Measurements from ENCODE around the gene DNAAF3.
A peak's percentile ranks its signal among the peaks of the same experiment; 100 is the strongest.
"Not testable (repeated sequence)": the region's sequence is repeated elsewhere in the genome, so short reads cannot be mapped to it uniquely, and the experiment has no call there.

DNAAF3 gene

GRCh38 chr19:55175117-55175867 lies 8.9 kb upstream of the DNAAF3 start:
- Histone ChIP-seq H3K9ac (ENCODE audit: low read depth in 1 of 2, low read length in 2 of 2) (no peak overlapping the region), H3K4me3 (ENCODE audit: low read length in 2 of 2) (no peak overlapping the region), H3K27ac (ENCODE audit: low read depth in 2 of 2, low read length in 2 of 2) (no peak overlapping the region), H3K9me3 (ENCODE audit: control insufficient read depth in 2 of 2, low read length in 2 of 2) (no peaks in the 10 kb centered on the region), H3K27me3 (ENCODE audit: control insufficient read depth in 2 of 2, insufficient read depth in 2 of 2, low read length in 2 of 2) (peaks cover 44 to 47% of the 10 kb centered on the region in 2 donors), H3K4me1 (ENCODE audit: control insufficient read depth in 2 of 2, insufficient read depth in 2 of 2, low read length in 2 of 2) (peaks cover 3% of the 10 kb centered on the region in 2 donors), H3K36me3 (ENCODE audit: control insufficient read depth in 2 of 2, insufficient read depth in 2 of 2, low read length in 2 of 2) (no peaks in the 10 kb centered on the region)

- Histone ChIP-seq H3K27me3 (ENCODE audit: control insufficient read depth in 2 of 2, insufficient read depth in 2 of 2, low read length in 2 of 2) (peaks cover 44 to 49% of the 10 kb centered on the region in 2 donors), H3K36me3 (ENCODE audit: control insufficient read depth in 2 of 2, insufficient read depth in 2 of 2, low read length in 2 of 2) (no peaks in the 10 kb centered on the region), H3K4me1 (ENCODE audit: control insufficient read depth in 2 of 2, insufficient read depth in 2 of 2, low read length in 2 of 2) (peaks cover 3% of the 10 kb centered on the region in 2 donors), H3K9ac (ENCODE audit: low read depth in 1 of 2, low read length in 2 of 2) (no peak overlapping the region), H3K4me3 (ENCODE audit: low read length in 2 of 2) (no peak overlapping the region), H3K9me3 (ENCODE audit: control insufficient read depth in 2 of 2, low read length in 2 of 2) (no peaks in the 10 kb centered on the region), H3K27ac (ENCODE audit: low read depth in 2 of 2, low read length in 2 of 2) (no peak overlapping the region)
Observed at GRCh38 chr19:55174425-55175116, 8.2 kb upstream of the DNAAF3 start.

- Histone ChIP-seq H3K27me3 (ENCODE audit: control insufficient read depth in 2 of 2, insufficient read depth in 2 of 2, low read length in 2 of 2) (peaks cover 44% of the 10 kb centered on the region in 2 donors), H3K4me3 (ENCODE audit: low read length in 2 of 2) (peak overlapping the region in 1 of 2 donors; percentile 41), H3K27ac (ENCODE audit: low read depth in 2 of 2, low read length in 2 of 2) (no peak overlapping the region), H3K9me3 (ENCODE audit: control insufficient read depth in 2 of 2, low read length in 2 of 2) (no peaks in the 10 kb centered on the region), H3K36me3 (ENCODE audit: control insufficient read depth in 2 of 2, insufficient read depth in 2 of 2, low read length in 2 of 2) (no peaks in the 10 kb centered on the region), H3K9ac (ENCODE audit: low read depth in 1 of 2, low read length in 2 of 2) (no peak overlapping the region), H3K4me1 (ENCODE audit: control insufficient read depth in 2 of 2, insufficient read depth in 2 of 2, low read length in 2 of 2) (no peaks in the 10 kb centered on the region)
Observed at GRCh38 chr19:55173714-55174409, 7.4 kb upstream of the DNAAF3 start.

- Histone ChIP-seq H3K4me1 (ENCODE audit: control insufficient read depth in 2 of 2, insufficient read depth in 2 of 2, low read length in 2 of 2) (no peaks in the 10 kb centered on the region), H3K27ac (ENCODE audit: low read depth in 2 of 2, low read length in 2 of 2) (no peak overlapping the region), H3K27me3 (ENCODE audit: control insufficient read depth in 2 of 2, insufficient read depth in 2 of 2, low read length in 2 of 2) (peaks cover 44% of the 10 kb centered on the region in 2 donors), H3K9me3 (ENCODE audit: control insufficient read depth in 2 of 2, low read length in 2 of 2) (no peaks in the 10 kb centered on the region), H3K4me3 (ENCODE audit: low read length in 2 of 2) (peak overlapping the region in 1 of 2 donors; percentile 41), H3K9ac (ENCODE audit: low read depth in 1 of 2, low read length in 2 of 2) (no peak overlapping the region), H3K36me3 (ENCODE audit: control insufficient read depth in 2 of 2, insufficient read depth in 2 of 2, low read length in 2 of 2) (no peaks in the 10 kb centered on the region)
Observed at GRCh38 chr19:55173186-55173713, 6.8 kb upstream of the DNAAF3 start.

GRCh38 chr19:55172741-55173140 lies 6.3 kb upstream of the DNAAF3 start:
- Histone ChIP-seq H3K4me3 (ENCODE audit: low read length in 2 of 2) (no peak overlapping the region), H3K27ac (ENCODE audit: low read depth in 2 of 2, low read length in 2 of 2) (no peak overlapping the region), H3K9ac (ENCODE audit: low read depth in 1 of 2, low read length in 2 of 2) (no peak overlapping the region), H3K9me3 (ENCODE audit: control insufficient read depth in 2 of 2, low read length in 2 of 2) (no peaks in the 10 kb centered on the region), H3K36me3 (ENCODE audit: control insufficient read depth in 2 of 2, insufficient read depth in 2 of 2, low read length in 2 of 2) (no peaks in the 10 kb centered on the region), H3K27me3 (ENCODE audit: control insufficient read depth in 2 of 2, insufficient read depth in 2 of 2, low read length in 2 of 2) (peaks cover 42 to 45% of the 10 kb centered on the region in 2 donors), H3K4me1 (ENCODE audit: control insufficient read depth in 2 of 2, insufficient read depth in 2 of 2, low read length in 2 of 2) (no peaks in the 10 kb centered on the region)

- H3K4me3 ChIP-seq (ENCODE audit: low read length in 2 of 2) = not testable (repeated sequence)
Observed at GRCh38 chr19:55172318-55172717, 5.9 kb upstream of the DNAAF3 start.

GRCh38 chr19:55171440-55171839 lies 5.0 kb upstream of the DNAAF3 start:
- Histone ChIP-seq H3K27me3 (ENCODE audit: control insufficient read depth in 2 of 2, insufficient read depth in 2 of 2, low read length in 2 of 2) (peaks cover 34 to 44% of the 10 kb centered on the region in 2 donors), H3K4me3 (ENCODE audit: low read length in 2 of 2) (no peak overlapping the region), H3K9ac (ENCODE audit: low read depth in 1 of 2, low read length in 2 of 2) (no peak overlapping the region), H3K36me3 (ENCODE audit: control insufficient read depth in 2 of 2, insufficient read depth in 2 of 2, low read length in 2 of 2) (no peaks in the 10 kb centered on the region), H3K27ac (ENCODE audit: low read depth in 2 of 2, low read length in 2 of 2) (no peak overlapping the region), H3K4me1 (ENCODE audit: control insufficient read depth in 2 of 2, insufficient read depth in 2 of 2, low read length in 2 of 2) (peaks cover 2 to 4% of the 10 kb centered on the region in 2 donors), H3K9me3 (ENCODE audit: control insufficient read depth in 2 of 2, low read length in 2 of 2) (no peaks in the 10 kb centered on the region)

More at GRCh38 chr19:55172318-55172717, 5.9 kb upstream of the DNAAF3 start:
- H3K36me3 ChIP-seq (ENCODE audit: control insufficient read depth in 2 of 2, insufficient read depth in 2 of 2, low read length in 2 of 2); H3K27ac ChIP-seq (ENCODE audit: low read depth in 2 of 2, low read length in 2 of 2); H3K9me3 ChIP-seq (ENCODE audit: control insufficient read depth in 2 of 2, low read length in 2 of 2); H3K9ac ChIP-seq (ENCODE audit: low read depth in 1 of 2, low read length in 2 of 2); H3K4me1 ChIP-seq (ENCODE audit: control insufficient read depth in 2 of 2, insufficient read depth in 2 of 2, low read length in 2 of 2): not testable (repeated sequence)
- peaks cover 42 to 48% of the 10 kb centered on the region in 2 donors for H3K27me3 ChIP-seq (ENCODE audit: control insufficient read depth in 2 of 2, insufficient read depth in 2 of 2, low read length in 2 of 2)

- no peak overlapping the region for H3K27ac ChIP-seq (ENCODE audit: low read depth in 2 of 2, low read length in 2 of 2)
- H3K9me3 ChIP-seq (ENCODE audit: control insufficient read depth in 2 of 2, low read length in 2 of 2) = no peaks in the 10 kb centered on the region
- H3K4me1 ChIP-seq (ENCODE audit: control insufficient read depth in 2 of 2, insufficient read depth in 2 of 2, low read length in 2 of 2) = peaks cover 4 to 8% of the 10 kb centered on the region in 2 donors
- no peak overlapping the region for H3K4me3 ChIP-seq (ENCODE audit: low read length in 2 of 2)
- H3K36me3 ChIP-seq (ENCODE audit: control insufficient read depth in 2 of 2, insufficient read depth in 2 of 2, low read length in 2 of 2) = no peaks in the 10 kb centered on the region
- H3K9ac ChIP-seq (ENCODE audit: low read depth in 1 of 2, low read length in 2 of 2) = no peak overlapping the region
- peaks cover 13 to 27% of the 10 kb centered on the region in 2 donors for H3K27me3 ChIP-seq (ENCODE audit: control insufficient read depth in 2 of 2, insufficient read depth in 2 of 2, low read length in 2 of 2)
Observed at GRCh38 chr19:55169136-55169535, 2.7 kb upstream of the DNAAF3 start.

GRCh38 chr19:55165952-55166529 lies 372 bp downstream of the DNAAF3 start:
- no peaks in the 10 kb centered on the region for H3K9me3 ChIP-seq (ENCODE audit: control insufficient read depth in 2 of 2, low read length in 2 of 2)
- H3K27me3 ChIP-seq (ENCODE audit: control insufficient read depth in 2 of 2, insufficient read depth in 2 of 2, low read length in 2 of 2) = peaks cover 8 to 14% of the 10 kb centered on the region in 2 donors
- peaks cover 4 to 8% of the 10 kb centered on the region in 2 donors for H3K4me1 ChIP-seq (ENCODE audit: control insufficient read depth in 2 of 2, insufficient read depth in 2 of 2, low read length in 2 of 2)
- no peak overlapping the region for H3K27ac ChIP-seq (ENCODE audit: low read depth in 2 of 2, low read length in 2 of 2)
- peak overlapping the region in 1 of 2 donors; percentile 37 for H3K9ac ChIP-seq (ENCODE audit: low read depth in 1 of 2, low read length in 2 of 2)
- H3K4me3 ChIP-seq (ENCODE audit: low read length in 2 of 2) = peak overlapping the region; percentile 67 to 70
- H3K36me3 ChIP-seq (ENCODE audit: control insufficient read depth in 2 of 2, insufficient read depth in 2 of 2, low read length in 2 of 2) = no peaks in the 10 kb centered on the region
